Tibial nerve (tissue), 4 donors: ENCODE data around the gene KRT32.

Source experiments
- CTCF ChIP-seq, 5 experiments: fragments of 200-600 bp in 3 of 5; fragments of 450-650 bp in 2 of 5; sonication (generic) in 3 of 5; IDR thresholded peaks; one replicate each; pipeline ENCODE4 v1.5.1; 2016 to 2019; ENCODE audit warnings: antibody characterized with exemption in 5 of 5, mild to moderate bottlenecking in 3 of 5, moderate library complexity in 2 of 5
- EP300 ChIP-seq, 2 donors: sonication (generic); formaldehyde crosslinking; IDR thresholded peaks; one replicate each; pipeline ENCODE4 v1.6.1; 2017; ENCODE audit warnings: antibody characterized with exemption in 2 of 2, mild to moderate bottlenecking in 1 of 2
- POLR2A ChIP-seq, 2 donors: fragments of 450-650 bp; IDR thresholded peaks; one replicate each; pipeline ENCODE4 v1.6.1; 2017; ENCODE audit warnings: antibody characterized with exemption in 2 of 2, mild to moderate bottlenecking in 2 of 2, moderate library complexity in 2 of 2

- TF ChIP-seq CTCF (IDR thresholded peaks at IDR 0.05) (peak; percentile 10 to 55 (median 43)), POLR2A (IDR thresholded peaks at IDR 0.05) (no peak), EP300 (IDR thresholded peaks at IDR 0.05) (no peak)
Measured at GRCh38 chr17:41496803-41497484, 29.8 kb upstream of the KRT32 start.
